Measurements from ENCODE around the gene RNF14.

RNF14 gene

DNA sequence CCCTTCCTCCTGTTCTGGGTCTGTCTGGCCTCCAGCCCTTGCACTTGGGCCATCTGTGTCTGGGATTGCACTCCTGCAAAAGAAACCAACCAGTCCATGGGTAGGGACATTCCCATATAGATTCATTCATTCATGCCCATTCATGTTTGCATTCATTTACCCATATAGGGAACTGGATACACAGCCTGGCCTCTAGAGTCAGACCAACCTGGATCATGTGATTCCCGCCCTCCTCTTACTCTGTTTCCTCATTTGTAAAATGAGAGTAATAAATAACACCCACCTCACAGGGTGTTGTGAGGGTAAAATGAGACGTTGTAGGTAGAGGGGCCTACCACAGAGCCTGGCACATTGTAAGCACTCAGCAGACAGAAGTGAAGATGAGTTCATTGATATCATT, 19.4 kb upstream of the RNF14 start:
- no peak for DNase-seq

DNA sequence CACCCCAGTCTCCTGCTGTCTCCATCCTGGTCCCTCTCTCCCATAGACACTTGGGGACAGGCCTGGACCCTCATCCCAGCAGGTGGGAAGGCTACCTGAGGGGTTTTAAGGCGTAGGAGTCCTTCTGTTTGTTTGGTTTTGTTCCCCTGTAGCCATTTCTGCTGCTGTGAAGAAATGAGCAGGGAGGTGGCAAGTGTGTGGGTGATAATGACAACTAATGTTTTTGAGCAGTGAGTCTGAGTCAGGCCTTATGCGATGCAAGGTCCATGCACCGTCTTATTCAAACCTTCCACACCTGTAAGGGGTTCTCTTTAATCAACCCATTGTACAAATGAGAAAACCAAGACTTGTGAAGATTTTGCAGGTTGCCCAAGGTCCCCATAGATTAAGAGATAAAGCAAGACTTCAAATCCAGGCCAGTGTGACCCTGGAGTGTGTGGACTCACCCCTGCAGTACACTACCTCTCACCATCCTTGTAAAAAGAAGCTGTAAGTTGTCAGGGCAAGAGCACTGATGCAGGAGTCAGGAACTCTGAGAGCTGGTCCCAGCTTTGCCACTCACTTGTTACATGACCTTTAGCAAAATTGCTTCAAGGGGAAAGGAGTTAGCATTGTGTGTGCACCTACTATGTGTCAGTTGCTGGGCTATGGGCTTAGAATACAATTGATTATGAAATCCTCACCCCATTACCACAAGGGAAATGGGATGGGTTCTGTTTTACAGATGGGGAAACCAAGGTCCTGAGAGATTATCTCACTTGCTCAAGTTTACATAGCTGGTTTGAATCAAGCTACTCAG, 18.5 kb upstream of the RNF14 start:
- DNase-seq, result no peak

DNA sequence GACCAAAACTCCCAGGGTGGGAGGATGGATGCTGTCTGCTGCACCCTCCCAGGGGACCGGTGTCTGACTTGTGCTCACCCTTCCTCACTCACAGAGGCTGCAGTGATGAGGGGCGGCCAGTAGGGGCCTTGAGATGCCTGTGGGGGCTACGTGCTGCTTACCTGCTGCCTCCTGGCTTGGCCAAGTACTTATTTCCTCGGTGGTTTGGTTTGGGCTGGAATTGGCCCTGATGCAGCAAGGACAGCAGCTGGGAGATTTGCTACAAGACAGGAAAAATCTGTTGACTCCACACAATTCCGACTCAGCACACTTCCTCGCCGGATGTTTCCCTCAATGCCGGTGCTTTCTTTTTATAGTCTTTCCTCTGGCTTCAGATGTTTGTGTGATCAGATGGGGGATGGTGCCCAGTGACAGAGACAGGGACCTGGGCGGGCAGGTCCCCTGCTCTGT, 17.5 kb upstream of the RNF14 start:
- no peak for DNase-seq

DNA sequence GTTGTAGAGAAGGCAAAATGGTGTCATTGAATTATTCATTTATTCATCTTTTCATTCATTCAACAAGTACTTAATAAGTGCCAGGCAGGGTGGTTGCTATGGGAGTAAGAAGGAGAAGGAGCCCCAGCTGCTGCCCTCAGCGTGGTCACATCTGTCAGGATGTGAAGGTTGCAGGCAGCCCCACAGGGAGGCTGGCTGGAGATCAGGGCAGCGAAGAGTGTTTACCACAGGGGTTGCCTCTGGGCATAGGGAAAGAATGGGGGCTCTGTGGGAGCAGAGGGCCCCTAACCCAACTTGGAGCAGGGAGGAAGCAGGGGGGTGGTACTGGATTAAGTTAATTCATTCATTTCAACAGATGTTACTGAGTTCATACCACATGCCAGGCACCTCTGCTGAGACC, 16.9 kb upstream of the RNF14 start:
- DNase-seq, result no peak

DNA sequence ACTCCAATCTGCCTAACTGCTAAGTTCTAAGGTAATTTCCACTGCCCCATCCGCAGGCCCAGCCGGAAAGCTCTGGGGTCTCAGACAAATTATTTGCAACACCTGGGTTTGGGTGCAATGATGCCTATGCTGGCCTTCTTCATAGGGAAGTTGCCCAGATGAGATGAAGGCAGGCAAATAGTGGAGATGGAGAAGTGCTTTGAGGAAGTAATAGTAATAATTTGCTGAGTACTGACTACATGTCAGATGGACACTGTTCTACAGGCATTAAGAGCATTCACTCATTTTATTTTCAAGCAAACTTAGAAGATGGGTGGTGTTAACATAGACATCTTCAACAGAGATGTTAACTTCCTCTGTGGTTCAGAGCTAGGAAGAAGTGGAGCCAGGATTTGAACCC, 14.7 kb upstream of the RNF14 start:
- DNase-seq, result no peak

DNA sequence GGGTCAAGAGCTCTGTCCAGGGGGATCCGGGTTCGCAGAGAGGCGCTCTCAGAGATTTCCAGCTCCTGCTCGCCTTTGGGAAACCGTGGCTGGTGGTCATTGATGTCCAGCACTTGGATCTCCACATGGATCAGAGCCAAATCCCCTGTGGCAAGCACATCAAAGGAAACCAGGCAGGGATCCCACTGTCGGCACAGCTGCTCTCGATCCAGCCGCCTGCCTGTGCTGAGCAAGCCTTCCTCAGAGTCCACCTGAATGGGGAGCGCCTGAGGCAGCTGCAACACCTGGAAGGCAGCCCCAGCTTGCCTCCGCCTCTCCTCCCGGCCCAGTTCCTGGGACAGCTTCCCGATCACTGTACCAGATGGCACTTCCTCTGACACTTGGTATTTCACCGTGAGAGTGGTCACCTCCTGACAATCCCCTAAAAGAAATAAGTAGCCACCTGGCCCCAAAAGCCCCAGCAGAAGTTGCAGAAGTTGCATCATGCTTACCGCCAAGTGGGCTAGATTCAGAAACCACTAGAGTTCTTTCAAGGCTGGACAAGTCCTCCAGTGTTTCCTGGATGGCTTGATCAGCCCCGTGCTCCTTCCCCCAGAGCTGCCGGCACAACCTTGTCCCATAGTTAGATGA, 11.4 kb upstream of the RNF14 start:
- DNase-seq, result no peak

DNA sequence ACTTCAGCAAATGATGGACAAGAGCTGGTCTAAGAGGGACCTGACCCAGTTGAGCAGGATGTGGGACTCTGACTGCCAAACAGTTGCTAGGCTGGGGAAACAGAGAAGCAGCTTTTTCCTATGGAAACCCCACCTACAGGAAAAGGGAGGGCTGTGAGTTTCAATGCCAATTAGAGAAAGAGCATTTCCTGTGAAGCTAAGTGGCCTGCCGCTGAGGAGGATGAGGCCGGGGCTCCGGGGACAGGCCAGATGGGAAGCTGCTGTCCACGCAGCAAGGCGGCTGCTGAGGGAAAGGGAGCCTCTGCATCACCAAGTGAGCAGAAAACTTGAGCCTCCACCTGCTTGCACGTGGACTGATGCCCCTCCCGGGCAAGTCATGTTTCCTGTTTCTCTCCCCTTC, 10.8 kb upstream of the RNF14 start, which contains the start of gene PCDH12:
Gene PCDH12 (minus strand): TSS at position 90 of the 400 bp plus-strand sequence. CDS start 351 bp downstream, outside the sequence.
- DNase-seq, result no peak

DNA sequence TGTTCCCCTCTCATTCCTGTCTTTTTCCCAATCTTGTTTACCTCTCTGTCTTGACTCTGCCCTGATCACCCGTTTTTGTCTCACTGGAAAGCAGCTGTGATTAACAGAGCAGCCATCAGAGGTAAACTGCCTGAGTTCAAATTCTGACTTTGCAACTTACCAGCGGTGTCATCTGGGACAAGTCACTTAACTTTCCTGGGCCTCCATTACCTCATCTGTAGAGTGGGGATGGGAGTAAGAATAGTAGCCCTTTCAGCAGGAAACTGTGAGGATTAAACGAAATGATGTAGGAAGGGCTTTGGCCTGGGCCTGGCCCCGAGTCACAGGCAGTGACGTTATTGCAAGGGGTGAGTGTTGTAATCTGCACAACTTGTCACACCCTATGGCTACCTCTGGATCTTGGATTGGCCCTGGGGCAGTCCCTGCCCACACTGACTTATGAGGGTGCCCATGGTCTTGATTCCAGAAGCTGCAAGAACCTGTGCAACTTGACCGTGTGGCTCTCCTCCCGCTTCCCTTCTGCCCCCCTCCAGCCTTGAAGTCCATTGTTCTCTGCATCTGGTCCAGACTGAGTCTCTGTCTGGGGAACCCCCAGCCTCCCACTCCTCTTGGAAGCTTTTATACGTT, 10.2 kb upstream of the RNF14 start:
- DNase-seq, result no peak

DNA sequence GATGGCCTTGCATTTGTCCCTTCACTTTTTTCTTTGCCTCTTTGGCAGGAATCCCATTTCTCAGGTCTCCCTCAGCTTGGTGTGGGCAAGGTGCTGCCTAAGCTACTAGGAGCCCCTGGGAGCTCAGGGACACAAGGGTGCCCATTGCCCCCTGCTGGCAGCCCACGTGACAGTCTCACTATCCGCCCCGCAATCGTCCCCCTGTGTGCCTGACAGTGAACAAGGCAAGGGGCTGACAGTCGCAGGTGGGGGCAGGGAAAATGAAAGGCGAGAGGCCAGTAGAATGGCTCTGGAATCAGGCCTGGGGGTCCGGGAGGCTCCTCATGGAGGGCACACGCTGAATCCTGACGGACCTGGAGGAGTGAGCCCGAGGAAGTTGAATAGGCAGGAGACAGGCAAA, 8.9 kb upstream of the RNF14 start:
- DNase-seq, result no peak

DNA sequence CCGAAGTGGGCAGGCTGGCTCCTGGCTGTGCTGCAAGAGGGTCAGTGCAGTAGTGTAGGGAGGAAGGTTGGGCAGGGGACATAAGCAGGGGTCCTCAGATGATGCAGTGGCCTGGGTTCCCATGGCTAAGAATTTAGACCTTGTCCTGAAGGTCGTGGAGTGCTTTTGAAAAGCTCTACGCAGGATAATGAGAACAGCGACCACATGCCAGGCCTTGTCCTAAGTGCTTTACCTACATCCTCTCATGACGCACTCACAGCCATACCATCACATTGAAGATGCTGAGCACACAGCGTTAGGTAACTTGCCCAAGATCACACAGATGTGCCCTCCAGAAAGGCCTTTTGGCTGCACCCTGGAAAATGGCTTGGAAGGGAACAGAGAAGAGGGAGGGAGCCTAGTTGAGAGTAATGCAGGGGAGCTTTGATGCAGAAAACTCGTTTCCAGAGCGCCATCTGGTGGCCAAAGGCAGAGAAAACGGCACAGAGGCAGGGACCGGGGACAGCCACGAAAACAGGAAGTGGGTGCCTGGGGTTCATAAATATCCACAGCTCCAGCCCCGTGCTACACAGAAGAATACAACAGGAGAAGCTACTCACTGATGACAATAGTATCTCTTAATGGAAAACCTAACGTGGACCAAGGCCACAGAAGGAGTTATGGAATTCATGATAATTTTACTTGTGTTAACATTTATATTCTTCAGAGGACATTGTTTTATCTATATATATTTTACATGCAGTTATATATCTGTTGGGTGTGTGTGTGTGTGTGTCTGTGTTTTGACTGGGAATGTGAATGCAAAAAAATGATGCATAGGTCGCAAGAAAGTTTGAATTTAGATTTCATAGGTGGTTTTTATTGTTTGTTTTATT, 8.2 kb upstream of the RNF14 start:
- peak; percentile 85 for DNase-seq

DNA sequence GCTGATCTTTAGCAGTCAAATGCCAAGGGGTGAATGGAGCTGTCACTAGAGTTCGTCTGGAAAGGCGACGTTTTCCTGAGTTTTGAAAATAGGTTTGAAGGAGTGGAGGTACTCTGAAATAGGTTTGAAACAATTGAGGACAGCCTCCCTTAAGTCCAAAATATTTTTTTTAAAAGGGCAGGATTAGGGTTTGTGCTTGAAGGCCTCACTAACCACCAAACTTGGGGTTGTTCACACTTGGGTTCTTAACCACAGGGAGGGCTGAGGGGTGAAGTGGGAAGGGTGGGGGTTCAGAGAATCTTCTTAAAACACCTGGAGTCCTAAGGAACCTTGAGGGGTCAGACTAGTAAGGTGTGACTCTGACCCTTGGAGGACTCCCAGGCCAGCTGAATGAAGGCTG, 7.4 kb upstream of the RNF14 start:
- DNase-seq, result no peak

DNA sequence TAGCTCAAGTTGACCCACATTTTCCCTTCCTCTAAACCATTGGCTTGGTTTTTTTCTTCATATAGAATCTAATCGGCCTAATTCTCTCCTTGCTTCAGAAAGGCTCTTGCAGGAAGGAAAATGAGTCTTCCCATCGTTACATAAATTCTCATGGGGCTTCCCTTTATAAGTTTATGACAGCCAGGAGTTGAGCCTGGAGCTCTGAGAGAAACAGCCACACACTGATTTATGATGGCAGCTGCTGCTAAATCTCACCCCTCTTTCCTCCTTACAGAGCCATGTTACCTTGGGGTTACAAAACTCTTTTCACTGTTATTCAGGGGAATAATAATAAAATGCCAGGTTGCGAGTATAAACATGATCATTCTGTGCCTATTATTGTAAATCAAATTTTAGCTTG, 5.2 kb upstream of the RNF14 start:
- no peak for DNase-seq

DNA sequence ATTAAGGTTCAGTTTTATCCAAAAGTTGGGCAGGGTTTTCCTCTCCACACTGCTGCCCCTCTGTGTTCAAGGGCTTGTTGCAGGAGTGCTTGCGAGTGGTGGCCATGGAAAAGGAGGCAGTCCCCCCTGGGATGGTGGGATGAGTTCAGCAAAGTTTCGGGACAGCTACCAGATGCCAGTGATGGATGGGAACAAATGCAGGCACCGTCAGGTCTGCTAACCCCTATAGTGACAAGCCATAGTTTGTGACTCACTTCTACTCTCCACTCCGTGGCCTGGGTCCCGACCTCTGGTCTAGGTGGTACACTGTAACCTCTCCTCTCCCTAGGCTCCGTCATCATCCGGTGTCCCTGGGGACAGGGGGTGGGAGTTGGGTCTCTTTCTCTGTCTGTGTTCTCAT, 3.8 kb upstream of the RNF14 start:
- DNase-seq, result no peak

DNA sequence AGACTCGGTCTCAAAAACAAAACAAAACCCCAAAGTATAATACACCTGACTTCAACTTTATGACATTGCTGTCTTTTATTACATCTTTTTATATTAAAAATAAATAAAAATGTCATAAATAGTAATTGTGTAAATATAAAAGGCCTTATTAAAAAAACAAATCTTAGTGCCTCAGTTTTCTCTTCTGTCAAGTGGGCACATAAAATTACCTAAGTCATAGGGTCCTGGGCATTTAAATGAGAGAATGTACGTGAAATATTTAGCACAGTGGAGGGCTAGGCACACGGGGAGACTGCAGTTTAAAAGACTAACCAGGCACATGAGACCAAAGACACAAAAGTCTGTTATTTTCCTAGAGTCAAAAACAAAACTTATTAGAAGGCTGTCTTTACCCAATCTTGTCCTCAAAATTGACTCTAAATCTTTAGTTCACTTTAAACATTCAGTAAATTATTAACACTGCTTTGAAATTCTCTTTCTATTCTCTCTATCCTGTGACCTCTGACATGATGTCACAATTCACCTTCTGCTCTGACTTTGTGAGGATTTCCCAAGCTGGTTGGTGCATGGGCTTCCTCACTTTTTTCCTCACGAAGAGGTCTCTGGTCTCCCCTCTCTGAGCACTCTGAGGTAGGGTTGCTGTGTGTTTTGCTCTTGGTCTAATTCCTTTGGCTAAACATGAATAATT, 2.5 kb upstream of the RNF14 start:
- no peak for DNase-seq

DNA sequence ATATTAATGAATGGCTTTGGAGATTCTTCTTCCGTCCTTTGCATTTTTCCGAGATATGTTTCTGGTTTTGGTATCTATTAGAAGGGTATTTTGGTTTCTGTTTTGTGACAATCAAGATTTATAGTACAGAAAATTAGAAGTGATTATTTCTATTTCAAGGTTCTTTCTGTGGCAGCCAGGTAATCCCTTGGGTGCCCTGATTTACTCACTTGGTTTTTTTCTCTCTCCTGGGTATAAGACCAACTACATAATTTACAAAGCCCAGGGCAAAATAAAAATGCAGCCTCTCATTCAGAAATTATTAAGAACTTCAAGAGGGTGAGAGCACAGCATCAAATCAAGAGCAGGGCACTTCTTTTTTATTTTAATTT, 2.0 kb upstream of the RNF14 start:
- no peak for DNase-seq

DNA sequence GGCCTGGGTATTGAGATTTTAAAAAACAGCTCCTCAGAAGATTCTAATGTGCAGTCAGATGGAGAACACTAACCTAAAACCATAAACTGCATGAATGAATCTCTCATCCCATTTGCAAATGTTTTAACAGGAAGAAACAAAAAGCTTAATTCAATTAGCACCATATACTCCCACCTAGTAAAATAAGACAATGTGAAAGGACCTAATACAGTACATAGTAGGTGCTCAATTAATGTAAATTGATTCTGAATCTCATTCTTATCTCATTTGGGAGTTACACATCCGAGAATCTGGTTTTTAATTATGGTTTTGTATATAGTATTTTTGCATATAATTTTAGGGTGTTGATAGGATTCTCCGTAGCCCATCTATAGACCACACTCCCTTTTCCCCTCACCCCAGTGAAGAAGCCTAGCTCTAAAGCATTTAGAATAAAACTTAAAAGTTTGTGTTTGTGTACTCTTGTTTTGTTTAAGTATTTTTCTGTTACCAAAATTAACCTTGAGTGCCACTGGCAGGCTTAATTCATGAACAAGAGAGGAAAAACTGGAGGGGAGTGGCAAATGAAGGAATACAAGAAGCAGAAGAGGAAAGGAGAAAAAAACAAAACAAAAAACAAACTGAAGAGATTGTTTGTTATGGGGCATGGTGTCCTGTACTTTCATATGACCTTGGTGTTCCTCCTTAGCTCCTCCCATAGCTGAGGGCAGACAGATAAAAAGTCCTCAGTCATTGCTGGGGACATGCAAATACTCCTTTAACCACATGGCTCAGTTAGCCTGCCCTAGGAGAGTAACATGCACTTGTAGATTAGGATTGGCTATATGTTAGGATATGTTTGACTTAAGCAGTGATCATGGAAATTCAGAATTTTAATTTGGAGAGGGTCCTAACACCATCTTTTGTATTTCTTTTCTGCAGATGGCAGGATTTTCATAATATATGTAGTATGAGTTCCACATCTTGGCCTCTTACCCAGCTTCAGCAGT, 1.2 kb downstream of the RNF14 start:
- DNase-seq, result no peak

DNA sequence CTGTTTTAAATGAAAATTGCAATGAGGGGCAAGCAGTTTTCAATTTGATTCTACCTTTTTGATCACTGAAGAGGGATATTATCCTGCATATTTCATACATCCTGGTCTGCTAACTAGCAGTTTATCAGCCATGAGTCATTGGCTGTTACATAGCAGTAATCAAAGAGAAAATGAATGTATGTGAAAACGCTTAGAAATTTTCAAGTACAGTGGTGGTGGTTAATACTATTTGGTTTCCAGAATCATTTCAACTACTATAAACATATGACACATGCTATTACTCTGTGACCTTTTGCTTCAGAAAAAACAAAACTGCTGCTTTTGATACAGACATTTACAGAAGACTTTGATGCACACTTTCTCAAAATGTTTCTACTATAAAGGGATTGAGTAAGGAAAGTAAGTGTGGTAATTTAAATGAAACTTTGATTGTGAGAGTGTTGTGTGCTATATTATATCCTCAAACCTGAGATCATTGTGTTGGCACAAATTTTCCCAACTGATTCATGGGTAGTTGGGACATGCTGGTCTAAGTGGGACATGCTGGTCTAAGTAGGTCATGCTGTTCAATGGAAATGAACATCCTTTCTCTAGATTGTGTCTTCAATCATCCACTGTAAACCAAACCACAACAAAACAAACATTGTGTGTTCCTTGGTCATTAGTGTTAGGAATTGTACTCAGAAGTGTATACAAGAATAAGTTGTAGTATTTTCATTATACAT, 5.1 kb downstream of the RNF14 start:
- DNase-seq, result no peak

DNA sequence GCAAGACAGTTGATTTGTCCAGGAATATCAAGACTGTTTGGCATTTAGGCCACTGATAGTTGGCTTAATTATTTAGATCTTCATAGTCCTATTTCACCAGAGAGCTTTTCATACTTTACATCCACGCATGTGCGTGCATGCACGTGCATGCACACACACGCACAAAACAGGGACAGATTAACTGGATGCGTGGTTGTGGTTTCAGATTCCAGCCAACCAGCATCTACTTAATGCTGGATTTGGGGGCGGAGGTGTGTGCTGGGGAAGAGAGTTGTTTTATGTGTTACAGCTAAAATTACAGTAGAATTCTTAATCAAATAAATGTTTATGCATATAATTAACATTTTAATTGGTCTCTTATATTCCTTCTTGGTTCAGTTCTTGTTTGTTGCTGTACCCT, 7.3 kb downstream of the RNF14 start:
- DNase-seq, result no peak

DNA sequence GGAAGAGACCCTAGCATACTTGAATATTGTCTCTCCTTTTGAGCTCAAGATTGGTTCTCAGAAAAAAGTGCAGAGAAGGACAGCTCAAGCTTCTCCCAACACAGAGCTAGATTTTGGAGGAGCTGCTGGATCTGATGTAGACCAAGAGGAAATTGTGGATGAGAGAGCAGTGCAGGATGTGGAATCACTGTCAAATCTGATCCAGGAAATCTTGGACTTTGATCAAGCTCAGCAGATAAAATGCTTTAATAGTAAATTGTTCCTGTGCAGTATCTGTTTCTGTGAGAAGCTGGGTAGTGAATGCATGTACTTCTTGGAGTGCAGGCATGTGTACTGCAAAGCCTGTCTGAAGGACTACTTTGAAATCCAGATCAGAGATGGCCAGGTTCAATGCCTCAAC, 9.5 kb downstream of the RNF14 start:
- DNase-seq, result no peak

DNA sequence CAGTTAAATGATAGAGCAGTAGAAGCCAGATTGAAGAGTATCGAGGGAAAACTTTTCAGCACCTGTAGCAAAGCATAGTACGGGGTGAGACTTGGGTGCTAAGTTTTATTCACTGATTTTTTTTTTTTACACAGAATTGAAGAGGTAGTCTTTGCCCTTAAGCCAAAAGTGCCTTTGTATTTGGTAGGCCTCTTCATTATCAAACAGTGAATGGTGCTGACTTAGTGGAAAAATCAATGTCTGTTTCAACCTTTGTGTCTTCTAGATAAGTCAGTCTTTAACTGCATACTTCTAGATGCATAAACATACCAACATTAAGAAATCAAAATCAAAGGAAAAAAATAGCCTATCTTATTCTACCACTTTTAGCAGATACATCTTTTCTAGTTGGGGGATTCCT, 13.7 kb downstream of the RNF14 start:
- no peak for DNase-seq

DNA sequence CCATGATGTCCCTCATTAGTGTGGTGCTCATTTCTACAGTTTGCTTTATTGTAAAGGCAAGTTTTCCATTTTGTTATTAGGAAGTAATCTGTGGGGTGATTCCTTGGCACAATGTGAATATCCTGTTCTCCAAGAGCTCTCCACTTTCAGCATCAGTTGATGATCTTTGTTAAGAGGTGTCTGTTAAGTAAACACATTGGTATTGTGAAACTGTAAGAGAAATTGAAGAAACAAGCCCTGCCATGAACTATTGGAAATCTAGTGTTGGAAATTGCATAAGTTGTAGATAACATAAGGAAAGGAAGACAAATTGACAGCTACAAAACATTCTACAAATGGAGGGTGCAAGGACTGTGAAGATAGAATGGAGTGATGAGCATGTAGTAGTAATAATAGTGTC, 17.2 kb downstream of the RNF14 start:
- DNase-seq, result no peak
